Spleen (tissue), 7 donors: ENCODE results near the gene DPF3.

Experiments used
- CTCF ChIP-seq, 11 experiments: fragments of 200-600 bp in 7 of 11; fragments of 450-650 bp in 4 of 11; sonication (generic) in 4 of 11; IDR thresholded peaks in 8 of 11; conservative IDR thresholded peaks in 3 of 11; 1 replicate in 7 of 11; 2 replicates in 4 of 11; pipeline versions ENCODE4 v1.4.0 to v1.8.0; 2016 to 2021; ENCODE audit warnings: antibody characterized with exemption in 11 of 11, inconsistent platforms in 4 of 11, mild to moderate bottlenecking in 1 of 11
- POLR2A ChIP-seq, 3 donors: fragments of 450-650 bp; IDR thresholded peaks; one replicate each; pipeline ENCODE4 v1.5.1; 2017; ENCODE audit warnings: antibody characterized with exemption in 3 of 3, mild to moderate bottlenecking in 1 of 3
- POLR2AphosphoS5 ChIP-seq, 3 donors: sonication (generic); formaldehyde crosslinking; IDR thresholded peaks; one replicate each; pipeline ENCODE4 v1.5.1; 2017; ENCODE audit warnings: antibody characterized with exemption in 3 of 3
- donor health status: DM: no; HTN: no; CAD: no; lungs with moderate emphysema.
- donor health status: DM: no; HTN: no; CAD: no.
- donor health status: DM: no; HTN: no; CAD: no.

DNA sequence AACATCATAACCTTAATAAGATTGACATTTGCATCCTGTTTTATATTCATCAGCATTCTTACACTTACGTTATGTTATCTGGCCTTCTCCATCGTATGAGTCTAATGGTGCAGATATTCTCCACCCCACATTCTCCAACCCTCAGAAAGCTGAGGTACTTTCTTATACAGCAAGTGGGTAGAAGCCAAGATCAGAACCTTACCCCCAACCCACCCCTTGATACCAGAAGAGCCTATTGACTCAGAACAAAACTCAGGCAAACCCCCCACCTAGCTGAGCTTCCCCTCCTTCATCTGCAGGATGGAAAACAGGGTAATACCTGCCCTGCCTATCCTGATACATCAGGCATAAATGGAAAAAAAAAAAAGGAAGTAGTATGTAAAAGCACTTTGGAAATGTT is 77.6 kb downstream of the DPF3 start:
- TF ChIP-seq CTCF (IDR thresholded peaks at IDR 0.05 in 8 of 11, conservative IDR thresholded peaks at IDR 0.05 in 3 of 11) (no peak), POLR2AphosphoS5 (IDR thresholded peaks at IDR 0.05) (no peak), POLR2A (IDR thresholded peaks at IDR 0.05) (no peak)
